ENCODE measurements around the gene ZNF423.

- TF ChIP-seq CTCF (IDR thresholded peaks at IDR 0.05; ENCODE audit: low read length) (no peak), EZH2 (optimal IDR thresholded peaks at IDR 0.05; ENCODE audit: low read depth, low read length) (no peak)
These were observed 217.0 kb downstream of the ZNF423 start for GRCh38 chr16:49638673-49639610.

Measured in MM.1S (cell line).